Neural cell (in vitro differentiated cells): ENCODE data around the gene NOSIP. TPM values are rescaled to one million over a fixed set of nuclear protein-coding genes. Genes with fewer than 3 reads are reported as not detected.

Source experiments
- H2AFZ ChIP-seq: fragments of 200-600, 300-800 bp; sonication (generic), shearing (Covaris generic); 2 replicates; pipeline ENCODE4 v1.6.0; 2014; ENCODE audit warnings: low read depth, mild to moderate bottlenecking, antibody characterized with exemption, low read length, moderate library complexity
- H3F3A ChIP-seq: fragments of 200-600 bp; shearing (Covaris generic); 2 replicates; pipeline ENCODE4 v1.6.1; 2016; ENCODE audit warnings: mild to moderate bottlenecking, moderate library complexity, mixed read lengths, antibody characterized with exemption, low read length; ENCODE audit not compliant: insufficient read depth, poor library complexity, severe bottlenecking
- H3K27ac ChIP-seq: fragments of 200-600, 300-800 bp; sonication (generic), shearing (Covaris generic); 2 replicates; pipeline ENCODE4 v1.5.1; 2014; ENCODE audit warnings: mild to moderate bottlenecking, low read length, moderate library complexity
- H3K27me3 ChIP-seq: fragments of 300-800, 200-600 bp; sonication (generic), shearing (Covaris generic); 2 replicates; pipeline ENCODE4 v1.6.0; 2014; ENCODE audit warnings: mild to moderate bottlenecking, low read depth, low read length, moderate library complexity; ENCODE audit not compliant: insufficient read depth
- H3K36me3 ChIP-seq: fragments of 300-800, 200-600 bp; sonication (generic), shearing (Covaris generic); 2 replicates; pipeline ENCODE4 v1.5.1; 2014; ENCODE audit warnings: mild to moderate bottlenecking, antibody characterized with exemption, low read length, moderate library complexity; ENCODE audit not compliant: insufficient read depth
- H3K4me2 ChIP-seq: fragments of 300-800, 200-600 bp; sonication (generic), shearing (Covaris generic); 2 replicates; pipeline ENCODE4 v1.6.0; 2014; ENCODE audit warnings: mild to moderate bottlenecking, low read length
- H3K4me3 ChIP-seq: fragments of 300-800, 200-600 bp; sonication (generic), shearing (Covaris generic); 2 replicates; pipeline ENCODE4 v1.5.1; 2014; ENCODE audit warnings: mild to moderate bottlenecking, low read length, moderate library complexity
- H3K79me2 ChIP-seq: fragments of 200-600 bp; shearing (Covaris generic); replicated peaks from 2 replicates; pipeline ENCODE4 v1.6.0; 2014; ENCODE audit warnings: mild to moderate bottlenecking, low read length, moderate library complexity; ENCODE audit not compliant: insufficient read depth
- H3K9ac ChIP-seq: fragments of 300-800, 200-600 bp; sonication (generic), shearing (Covaris generic); 2 replicates; pipeline ENCODE4 v1.6.1; 2016; ENCODE audit warnings: mild to moderate bottlenecking, low read length, mixed read lengths
- H3K9me2 ChIP-seq: fragments of 200-600 bp; shearing (Covaris generic); 2 replicates; pipeline ENCODE4 v1.6.1; 2016; ENCODE audit warnings: mild to moderate bottlenecking, low read length, mixed read lengths; ENCODE audit not compliant: insufficient read depth
- H3K9me3 ChIP-seq: fragments of 200-600, 300-800 bp; sonication (generic), shearing (Covaris generic); 2 replicates; pipeline ENCODE4 v1.6.1; 2016; ENCODE audit warnings: mild to moderate bottlenecking, mixed run types, low read length, moderate library complexity, mixed read lengths
- H4K20me1 ChIP-seq: fragments of 200-600 bp; shearing (Covaris generic); 2 replicates; pipeline ENCODE4 v1.6.1; 2016; ENCODE audit warnings: mild to moderate bottlenecking, mixed run types; ENCODE audit not compliant: insufficient read depth
- EP300 ChIP-seq: fragments of 450-650 bp; conservative IDR thresholded peaks from 2 replicates; pipeline ENCODE4 v1.6.1; 2014; ENCODE audit warnings: antibody characterized with exemption, mild to moderate bottlenecking, moderate library complexity; ENCODE audit not compliant: poor library complexity, severe bottlenecking
- EZH2 ChIP-seq: fragments of 200-600, 300-800 bp; shearing (Covaris generic), sonication (generic); IDR thresholded peaks from 2 replicates; pipeline ENCODE4 v1.6.1; 2014; ENCODE audit warnings: antibody characterized with exemption, low read length, borderline replicate concordance, mild to moderate bottlenecking; ENCODE audit not compliant: insufficient read depth, poor library complexity, severe bottlenecking
- MXI1 ChIP-seq: fragments of 450-650 bp; conservative IDR thresholded peaks from 2 replicates; pipeline ENCODE4 v1.6.1; 2014; ENCODE audit warnings: antibody characterized with exemption, mild to moderate bottlenecking; ENCODE audit not compliant: poor library complexity, severe bottlenecking
- POLR2AphosphoS5 ChIP-seq: IDR thresholded peaks from 2 replicates; pipeline ENCODE4 v1.6.1; 2012
- RAD21 ChIP-seq: fragments of 450-650 bp; conservative IDR thresholded peaks from 2 replicates; pipeline ENCODE4 v1.6.1; 2014; ENCODE audit warnings: antibody characterized with exemption, mild to moderate bottlenecking, moderate library complexity
- REST ChIP-seq: IDR thresholded peaks from 2 replicates; pipeline ENCODE4 v1.6.1; 2012; ENCODE audit warnings: borderline replicate concordance
- SMC3 ChIP-seq: fragments of 450-650 bp; conservative IDR thresholded peaks from 2 replicates; pipeline ENCODE4 v1.6.1; 2014; ENCODE audit warnings: antibody characterized with exemption, mild to moderate bottlenecking, moderate library complexity; ENCODE audit not compliant: poor library complexity
- TAF1 ChIP-seq: IDR thresholded peaks from 2 replicates; pipeline ENCODE4 v1.6.1; 2012; ENCODE audit warnings: low read depth
- polyA plus RNA-seq: library from polyadenylated mRNA; depleted of rRNA; stranded (reverse); fragments of >200 nt; gene quantifications from 2 replicates; pipeline ENCODE4 v1.2.3, GENCODE V29; 2014
- TF ChIP-seq, protein P1 (sequence below): fragments of 450-650 bp; IDR thresholded peaks from 2 replicates; pipeline ENCODE4 v1.5.1; 2014; ENCODE audit warnings: antibody characterized with exemption, mild to moderate bottlenecking, moderate library complexity; ENCODE audit not compliant: poor library complexity, severe bottlenecking

NOSIP gene
- polyA plus RNA-seq, 1 donor from 2014 or later: 129 TPM

GRCh38 chr19:49602806-49603205, 22.4 kb upstream of the NOSIP start:
- no peaks in the 10 kb centered on the region for H3F3A ChIP-seq
- H3K4me2 ChIP-seq: no peak overlapping the region
- TF ChIP-seq EP300: no peak
- TF ChIP-seq TAF1: no peak
- no peak for TF ChIP-seq EZH2
- TF ChIP-seq REST: no peak
- no peak for TF ChIP-seq POLR2AphosphoS5
- no peak for TF ChIP-seq MXI1
- TF ChIP-seq, protein P1, sequence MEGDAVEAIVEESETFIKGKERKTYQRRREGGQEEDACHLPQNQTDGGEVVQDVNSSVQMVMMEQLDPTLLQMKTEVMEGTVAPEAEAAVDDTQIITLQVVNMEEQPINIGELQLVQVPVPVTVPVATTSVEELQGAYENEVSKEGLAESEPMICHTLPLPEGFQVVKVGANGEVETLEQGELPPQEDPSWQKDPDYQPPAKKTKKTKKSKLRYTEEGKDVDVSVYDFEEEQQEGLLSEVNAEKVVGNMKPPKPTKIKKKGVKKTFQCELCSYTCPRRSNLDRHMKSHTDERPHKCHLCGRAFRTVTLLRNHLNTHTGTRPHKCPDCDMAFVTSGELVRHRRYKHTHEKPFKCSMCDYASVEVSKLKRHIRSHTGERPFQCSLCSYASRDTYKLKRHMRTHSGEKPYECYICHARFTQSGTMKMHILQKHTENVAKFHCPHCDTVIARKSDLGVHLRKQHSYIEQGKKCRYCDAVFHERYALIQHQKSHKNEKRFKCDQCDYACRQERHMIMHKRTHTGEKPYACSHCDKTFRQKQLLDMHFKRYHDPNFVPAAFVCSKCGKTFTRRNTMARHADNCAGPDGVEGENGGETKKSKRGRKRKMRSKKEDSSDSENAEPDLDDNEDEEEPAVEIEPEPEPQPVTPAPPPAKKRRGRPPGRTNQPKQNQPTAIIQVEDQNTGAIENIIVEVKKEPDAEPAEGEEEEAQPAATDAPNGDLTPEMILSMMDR: no peak
- TF ChIP-seq SMC3: no peak
- no peak for TF ChIP-seq RAD21
- no peaks in the 10 kb centered on the region for H4K20me1 ChIP-seq
- no peak overlapping the region for H3K27ac ChIP-seq
- peaks cover 48% of the 10 kb centered on the region for H3K79me2 ChIP-seq
- H3K4me3 ChIP-seq: no peak overlapping the region
- H3K9me3 ChIP-seq: no peaks in the 10 kb centered on the region
- H3K9ac ChIP-seq: no peak overlapping the region
- no peak overlapping the region for H2AFZ ChIP-seq
- no peaks in the 10 kb centered on the region for H3K27me3 ChIP-seq
- H3K9me2 ChIP-seq: no peaks in the 10 kb centered on the region
- H3K36me3 ChIP-seq: no peaks in the 10 kb centered on the region

DNA sequence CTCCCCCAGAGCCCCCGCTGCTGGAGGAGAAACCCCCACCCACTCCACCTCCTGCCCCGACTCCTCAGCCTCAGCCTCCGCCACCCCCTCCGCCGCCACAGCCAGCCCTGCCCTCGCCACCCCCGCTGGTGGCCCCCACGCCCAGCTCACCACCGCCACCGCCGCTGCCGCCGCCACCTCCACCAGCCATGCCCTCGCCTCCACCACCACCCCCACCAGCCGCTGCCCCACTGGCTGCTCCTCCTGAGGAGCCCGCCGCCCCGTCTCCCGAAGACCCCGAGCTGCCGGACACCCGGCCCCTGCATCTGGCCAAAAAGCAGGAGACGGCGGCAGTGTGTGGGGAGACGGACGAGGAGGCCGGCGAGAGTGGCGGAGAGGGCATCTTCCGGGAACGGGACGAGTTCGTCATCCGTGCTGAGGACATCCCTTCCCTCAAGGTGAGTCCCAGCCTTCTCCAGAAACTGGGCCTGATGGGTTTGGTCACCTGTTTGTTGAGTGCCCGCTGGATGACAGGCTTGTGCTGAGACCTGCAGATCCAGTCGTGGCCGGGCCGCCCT, 21.2 kb upstream of the NOSIP start:
- Histone ChIP-seq H3K27me3 (no peaks in the 10 kb centered on the region), H4K20me1 (no peaks in the 10 kb centered on the region), H2AFZ (no peak overlapping the region), H3K4me3 (no peak overlapping the region), H3K9me3 (no peaks in the 10 kb centered on the region), H3K9ac (no peak overlapping the region), H3K36me3 (no peaks in the 10 kb centered on the region), H3K9me2 (no peaks in the 10 kb centered on the region), H3K79me2 (peaks cover 38% of the 10 kb centered on the region), H3K4me2 (no peak overlapping the region), H3F3A (no peaks in the 10 kb centered on the region), H3K27ac (no peak overlapping the region)
- TF ChIP-seq POLR2AphosphoS5: no peak
